NOMO-1 treated with DMSO at 0.1 percent for 48 hours (cell line): ENCODE measurements around the gene GYPB.
"Not testable (repeated sequence)": the region's sequence is repeated elsewhere in the genome, so short reads cannot be mapped to it uniquely, and the experiment has no call there.

Source experiments
- DNase-seq: peaks from one replicate; lab custom pipeline; 2025; ENCODE audit not compliant: unreplicated experiment; lab: John Stamatoyannopoulos, UW

GYPB gene

GRCh38 chr4:143950185-143950584, 69.0 kb downstream of the GYPB start:
- DNase-seq: not testable (repeated sequence)

GRCh38 chr4:143947493-143947892, 71.7 kb downstream of the GYPB start:
- DNase-seq: not testable (repeated sequence)
